ENCODE results near the gene IKBKG.
"Not testable (repeated sequence)": the region's sequence is repeated elsewhere in the genome, so short reads cannot be mapped to it uniquely, and the experiment has no call there.

The IKBKG gene

GRCh38 chrX:154607976-154608375 is 60.6 kb downstream of the IKBKG start:
- not testable (repeated sequence) for DNase-seq

GRCh38 chrX:154608823-154609222 is 61.4 kb downstream of the IKBKG start:
- DNase-seq: not testable (repeated sequence)

- not testable (repeated sequence) for DNase-seq
Observed at GRCh38 chrX:154611146-154611545, 63.7 kb downstream of the IKBKG start.

GRCh38 chrX:154613586-154613985 is 66.2 kb downstream of the IKBKG start:
- DNase-seq: not testable (repeated sequence)
